SKM-1 treated with dmso at 0.1 percent for 144 hours (cell line): ENCODE data around the gene ADNP.

Source experiments
- DNase-seq: peaks from one replicate; lab custom pipeline; 2025; ENCODE audit not compliant: unreplicated experiment; lab: John Stamatoyannopoulos, UW

ADNP gene

GRCh38 chr20:50852085-50852484, 79.2 kb downstream of the ADNP start:
- DNase-seq = no peak

DNA sequence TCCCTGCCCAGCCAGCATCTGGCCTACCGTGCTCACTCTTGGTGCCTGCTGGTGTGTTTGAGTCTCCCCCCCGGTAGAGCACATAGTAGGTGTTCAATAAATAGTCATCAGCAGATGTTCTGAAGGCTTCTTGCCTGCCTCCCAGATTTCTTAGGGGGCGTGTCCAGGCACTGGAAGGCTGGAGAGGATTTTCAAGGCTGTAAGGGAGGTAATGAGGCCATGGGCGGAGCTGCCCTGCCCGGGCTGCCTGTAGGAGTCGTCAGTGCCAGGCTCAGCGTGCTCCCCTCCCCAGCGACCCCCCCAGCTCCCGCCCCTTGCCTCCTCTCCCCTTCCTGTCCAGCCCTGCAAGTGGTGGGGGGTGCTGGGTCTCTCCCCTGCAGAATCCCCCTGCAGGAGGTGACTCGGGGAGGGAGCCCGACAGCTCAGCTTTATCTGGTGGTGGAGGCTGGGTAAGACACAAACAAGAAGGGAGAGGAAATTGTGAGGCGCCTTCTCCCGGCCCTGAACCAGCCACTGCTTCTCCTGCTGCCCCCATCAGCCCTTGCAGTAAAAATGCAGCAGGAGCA, 80.4 kb downstream of the ADNP start:
- no peak for DNase-seq

- no peak for DNase-seq
These were observed 82.2 kb downstream of the ADNP start for GRCh38 chr20:50848846-50849673.

- no peak for DNase-seq
These were observed 82.9 kb downstream of the ADNP start for GRCh38 chr20:50848341-50848808.

- no peak for DNase-seq
These were observed 85.5 kb downstream of the ADNP start for GRCh38 chr20:50845566-50846215.

- no peak for DNase-seq
These were observed 86.7 kb downstream of the ADNP start for GRCh38 chr20:50844430-50845100.

DNA sequence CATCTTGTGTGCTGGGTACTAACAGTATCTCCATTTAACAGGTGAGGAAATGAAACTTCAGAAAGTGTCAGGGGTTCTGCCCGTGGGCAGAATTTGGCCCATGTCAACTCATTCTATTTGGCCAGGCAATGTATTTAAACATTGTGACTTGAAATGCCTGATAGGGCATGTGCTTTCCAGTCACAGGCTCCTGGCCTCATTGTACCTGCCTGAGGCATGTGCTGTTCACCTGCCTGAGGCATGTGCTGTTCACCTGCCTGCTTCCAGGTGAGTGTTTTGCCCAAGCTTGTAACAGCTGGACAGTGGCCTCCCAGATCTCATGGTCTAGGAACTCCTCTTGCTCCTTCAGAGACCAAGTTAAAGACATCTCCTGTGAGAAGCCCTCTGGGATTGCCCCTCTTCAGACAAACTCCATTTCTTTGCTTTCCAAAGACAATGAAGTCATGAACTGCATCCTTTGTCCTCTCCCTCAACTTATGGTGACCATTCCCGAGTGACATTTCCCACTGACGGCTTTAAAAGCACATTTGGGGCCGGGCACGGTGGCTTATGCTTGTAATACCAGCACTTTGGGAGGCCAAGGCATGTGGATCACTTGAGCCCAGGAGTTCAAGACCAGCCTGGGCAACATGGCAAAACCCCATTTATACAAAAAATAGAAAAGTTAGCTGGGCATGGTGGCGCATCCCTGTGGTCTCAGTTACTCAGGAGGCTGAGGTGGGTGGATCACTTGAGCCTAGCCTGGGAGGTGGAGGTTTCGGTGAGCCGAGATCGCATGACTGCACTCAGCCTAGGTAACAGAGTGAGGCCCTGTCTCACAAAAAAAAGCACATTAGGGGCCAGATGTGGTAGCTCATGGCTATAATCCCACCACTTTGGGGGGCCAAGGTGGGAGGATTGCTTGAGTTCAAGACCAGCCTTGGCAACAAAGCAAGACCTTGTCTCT, 87.6 kb downstream of the ADNP start:
- DNase-seq = no peak

DNA sequence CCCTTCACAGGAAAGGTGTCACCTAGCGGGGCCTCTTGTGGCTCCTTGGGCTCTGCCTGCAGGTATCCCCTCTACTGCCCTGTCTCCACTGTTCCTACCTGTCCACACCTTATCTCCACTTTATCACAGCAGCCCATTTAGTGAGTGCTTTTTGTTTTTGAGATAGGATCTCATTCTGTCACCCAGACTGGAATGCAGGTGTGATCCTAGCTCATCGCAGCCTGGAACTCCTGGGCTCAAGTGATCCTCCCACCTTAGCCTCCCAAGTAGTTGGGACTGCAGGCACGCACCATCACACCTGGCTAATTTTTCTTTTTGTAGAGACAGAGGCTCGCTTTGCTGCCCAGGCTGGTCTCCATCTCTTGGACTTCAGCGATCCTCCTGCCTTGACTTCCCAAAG, 88.4 kb downstream of the ADNP start:
- DNase-seq = no peak
